Activated naive CD4-positive, alpha-beta T cell treated with anti-CD3 and anti-CD28 coated beads, Interleukin-2, amount 50 U/mL, for 24 hours (primary cell): ENCODE results near the gene CDK8.

Experiments
- H3K27ac Mint-ChIP-seq: one replicate; pipeline ENCODE4 v1.8.0; 2021; ENCODE audit warnings: mild to moderate bottlenecking, mixed read lengths
- H3K27me3 Mint-ChIP-seq: one replicate; pipeline ENCODE4 v1.8.0; 2021; ENCODE audit warnings: mixed read lengths
- H3K36me3 Mint-ChIP-seq: one replicate; pipeline ENCODE4 v1.8.0; 2021; ENCODE audit warnings: mixed read lengths
- H3K4me1 Mint-ChIP-seq: one replicate; pipeline ENCODE4 v1.8.0; 2021; ENCODE audit warnings: mixed read lengths
- H3K4me3 Mint-ChIP-seq: one replicate; pipeline ENCODE4 v1.8.0; 2021; ENCODE audit warnings: mild to moderate bottlenecking, mixed read lengths
- H3K9me3 Mint-ChIP-seq: one replicate; pipeline ENCODE4 v1.8.0; 2021; ENCODE audit warnings: mixed read lengths

Gene CDK8

GRCh38 chr13:26422036-26422435 lies 168.1 kb downstream of the CDK8 start:
- Mint-ChIP-seq H3K27me3 (peaks cover 10% of the 10 kb centered on the region), H3K36me3 (no peaks in the 10 kb centered on the region), H3K4me3 (no peak overlapping the region), H3K27ac (no peak overlapping the region), H3K9me3 (no peaks in the 10 kb centered on the region), H3K4me1 (no peaks in the 10 kb centered on the region)

- H3K9me3 Mint-ChIP-seq: peaks cover 4% of the 10 kb centered on the region
- no peak overlapping the region for H3K4me3 Mint-ChIP-seq
- H3K4me1 Mint-ChIP-seq: no peaks in the 10 kb centered on the region
- H3K27me3 Mint-ChIP-seq: peaks cover 12% of the 10 kb centered on the region
- no peaks in the 10 kb centered on the region for H3K36me3 Mint-ChIP-seq
- no peak overlapping the region for H3K27ac Mint-ChIP-seq
These were observed 169.7 kb downstream of the CDK8 start for GRCh38 chr13:26423629-26424028.

DNA sequence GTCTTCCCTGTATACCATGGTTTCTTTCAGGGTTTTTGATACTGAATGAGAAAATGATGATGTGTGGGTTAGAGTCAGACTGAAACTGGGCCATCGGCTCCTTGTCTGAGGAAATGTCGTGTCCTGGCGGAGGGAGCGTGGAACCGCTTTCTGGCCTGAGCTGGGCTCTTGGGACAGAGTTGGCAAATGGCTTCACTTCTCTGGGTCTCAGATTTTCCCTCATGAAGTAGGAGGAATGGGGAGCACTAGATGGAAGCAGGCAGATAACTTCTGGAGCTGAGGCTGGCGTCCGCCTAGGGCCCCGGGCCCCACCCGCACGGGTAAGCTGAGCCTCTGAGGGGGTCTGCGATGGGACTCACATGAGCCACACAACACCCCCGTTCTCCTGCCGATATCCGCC lies 170.3 kb downstream of the CDK8 start:
- Mint-ChIP-seq H3K9me3 (peaks cover 4% of the 10 kb centered on the region), H3K36me3 (no peaks in the 10 kb centered on the region), H3K27me3 (peaks cover 12% of the 10 kb centered on the region), H3K4me3 (no peak overlapping the region), H3K4me1 (no peaks in the 10 kb centered on the region), H3K27ac (no peak overlapping the region)

- H3K36me3 Mint-ChIP-seq: no peaks in the 10 kb centered on the region
- peaks cover 12% of the 10 kb centered on the region for H3K27me3 Mint-ChIP-seq
- no peak overlapping the region for H3K4me3 Mint-ChIP-seq
- H3K4me1 Mint-ChIP-seq: no peaks in the 10 kb centered on the region
- H3K27ac Mint-ChIP-seq: no peak overlapping the region
- peaks cover 4% of the 10 kb centered on the region for H3K9me3 Mint-ChIP-seq
These were observed 171.8 kb downstream of the CDK8 start for GRCh38 chr13:26425443-26426358.

GRCh38 chr13:26433776-26434175 lies 179.8 kb downstream of the CDK8 start:
- Mint-ChIP-seq H3K4me3 (no peak overlapping the region), H3K27me3 (peaks cover 3% of the 10 kb centered on the region), H3K36me3 (peaks cover 4% of the 10 kb centered on the region), H3K4me1 (no peaks in the 10 kb centered on the region), H3K27ac (no peak overlapping the region), H3K9me3 (peaks cover 10% of the 10 kb centered on the region)

- Mint-ChIP-seq H3K4me3 (no peak overlapping the region), H3K27ac (no peak overlapping the region), H3K9me3 (peaks cover 10% of the 10 kb centered on the region), H3K27me3 (peaks cover 3% of the 10 kb centered on the region), H3K4me1 (no peaks in the 10 kb centered on the region), H3K36me3 (peaks cover 4% of the 10 kb centered on the region)
These were observed 181.2 kb downstream of the CDK8 start for GRCh38 chr13:26435171-26435570.

DNA sequence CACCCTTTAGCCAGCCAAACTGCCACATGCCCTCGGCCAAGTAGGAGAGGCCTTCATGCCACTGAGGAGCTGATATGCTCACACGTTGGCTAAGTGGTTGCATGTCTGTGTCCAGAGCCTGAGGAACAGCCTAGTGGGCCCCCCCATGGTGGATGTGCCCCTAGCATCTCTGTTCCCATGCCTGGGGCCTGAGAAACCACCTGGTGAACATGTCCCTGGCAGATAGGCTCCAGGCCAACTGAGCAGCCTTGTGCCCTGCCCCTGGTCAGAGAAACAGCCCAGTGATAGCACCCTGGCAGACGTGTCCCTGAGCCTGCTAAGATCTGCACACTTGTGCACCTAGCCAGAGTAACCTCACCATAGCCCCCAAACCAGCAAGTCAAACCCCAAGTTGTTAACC lies 181.7 kb downstream of the CDK8 start:
- peaks cover 4% of the 10 kb centered on the region for H3K36me3 Mint-ChIP-seq

GRCh38 chr13:26436914-26437313 lies 183.0 kb downstream of the CDK8 start:
- H3K36me3 Mint-ChIP-seq: peaks cover 4% of the 10 kb centered on the region
- no peak overlapping the region for H3K27ac Mint-ChIP-seq
- H3K4me3 Mint-ChIP-seq: no peak overlapping the region
- H3K4me1 Mint-ChIP-seq: no peaks in the 10 kb centered on the region
- peaks cover 10% of the 10 kb centered on the region for H3K9me3 Mint-ChIP-seq
- H3K27me3 Mint-ChIP-seq: peaks cover 3% of the 10 kb centered on the region

More for the DNA sequence above, 181.7 kb downstream of the CDK8 start:
- Mint-ChIP-seq H3K27me3 (peaks cover 3% of the 10 kb centered on the region), H3K4me3 (no peak overlapping the region), H3K9me3 (peaks cover 10% of the 10 kb centered on the region), H3K4me1 (no peaks in the 10 kb centered on the region), H3K27ac (no peak overlapping the region)

DNA sequence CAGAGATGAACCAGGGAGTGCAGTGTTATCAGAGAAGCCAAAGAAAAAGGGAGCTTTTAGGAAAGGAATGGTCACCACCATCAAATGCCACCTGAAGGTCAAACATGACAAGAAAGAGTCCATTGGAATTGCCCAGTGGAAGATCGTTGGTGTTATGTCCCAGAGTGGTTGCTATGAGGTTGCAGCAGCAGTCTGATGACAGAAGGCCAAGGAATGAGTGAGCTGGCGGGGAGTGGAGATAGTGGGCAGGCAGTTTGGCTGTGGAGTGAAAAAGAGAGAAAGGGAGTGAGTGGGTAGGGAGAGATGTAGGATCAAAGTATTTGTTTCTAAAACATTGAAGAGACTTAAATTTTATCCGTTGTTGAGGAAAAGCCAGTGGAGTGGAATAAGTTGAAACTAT lies 186.2 kb downstream of the CDK8 start:
- no peak overlapping the region for H3K27ac Mint-ChIP-seq
- no peaks in the 10 kb centered on the region for H3K9me3 Mint-ChIP-seq
- H3K4me1 Mint-ChIP-seq: no peaks in the 10 kb centered on the region
- H3K36me3 Mint-ChIP-seq: peaks cover 2% of the 10 kb centered on the region
- peaks cover 3% of the 10 kb centered on the region for H3K27me3 Mint-ChIP-seq
- no peak overlapping the region for H3K4me3 Mint-ChIP-seq

GRCh38 chr13:26441476-26441875 lies 187.5 kb downstream of the CDK8 start:
- Mint-ChIP-seq H3K27ac (no peak overlapping the region), H3K4me3 (no peak overlapping the region), H3K9me3 (no peaks in the 10 kb centered on the region), H3K27me3 (peaks cover 10% of the 10 kb centered on the region), H3K36me3 (peaks cover 2% of the 10 kb centered on the region), H3K4me1 (no peaks in the 10 kb centered on the region)

- H3K27me3 Mint-ChIP-seq: peaks cover 10% of the 10 kb centered on the region
- peaks cover 2% of the 10 kb centered on the region for H3K36me3 Mint-ChIP-seq
- no peaks in the 10 kb centered on the region for H3K9me3 Mint-ChIP-seq
- no peak overlapping the region for H3K27ac Mint-ChIP-seq
- H3K4me1 Mint-ChIP-seq: no peaks in the 10 kb centered on the region
- no peak overlapping the region for H3K4me3 Mint-ChIP-seq
These were observed 188.6 kb downstream of the CDK8 start for GRCh38 chr13:26442541-26442940.

GRCh38 chr13:26445092-26445491 lies 191.2 kb downstream of the CDK8 start:
- no peak overlapping the region for H3K4me3 Mint-ChIP-seq
- peaks cover 18% of the 10 kb centered on the region for H3K27me3 Mint-ChIP-seq
- H3K27ac Mint-ChIP-seq: no peak overlapping the region
- peaks cover 5% of the 10 kb centered on the region for H3K9me3 Mint-ChIP-seq
- no peaks in the 10 kb centered on the region for H3K4me1 Mint-ChIP-seq
- no peaks in the 10 kb centered on the region for H3K36me3 Mint-ChIP-seq

GRCh38 chr13:26446751-26447150 lies 192.8 kb downstream of the CDK8 start:
- peaks cover 4% of the 10 kb centered on the region for H3K36me3 Mint-ChIP-seq
- no peaks in the 10 kb centered on the region for H3K4me1 Mint-ChIP-seq
- no peak overlapping the region for H3K27ac Mint-ChIP-seq
- H3K9me3 Mint-ChIP-seq: peaks cover 17% of the 10 kb centered on the region
- H3K4me3 Mint-ChIP-seq: no peak overlapping the region
- peaks cover 28% of the 10 kb centered on the region for H3K27me3 Mint-ChIP-seq

DNA sequence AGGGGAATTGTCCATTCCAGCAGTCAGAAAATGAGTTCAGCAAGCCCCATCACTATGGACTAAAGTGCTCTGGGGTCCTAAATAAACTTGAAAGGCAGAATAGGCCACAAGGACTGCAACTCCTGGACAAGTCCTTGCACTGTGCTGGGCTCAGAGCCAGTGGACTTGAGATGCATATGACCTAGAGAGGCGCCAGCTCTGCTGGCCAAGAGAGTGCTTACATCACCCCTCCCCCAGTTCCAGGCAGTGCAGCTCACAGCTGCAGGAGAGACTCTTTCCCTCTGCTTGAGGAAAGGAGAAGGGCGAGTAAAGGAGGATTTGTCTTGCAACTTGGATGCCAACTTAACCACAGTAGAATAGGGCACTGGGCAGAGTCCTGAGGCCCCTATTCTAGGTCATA lies 194.1 kb downstream of the CDK8 start:
- peaks cover 35% of the 10 kb centered on the region for H3K27me3 Mint-ChIP-seq
- no peak overlapping the region for H3K4me3 Mint-ChIP-seq
- H3K4me1 Mint-ChIP-seq: no peaks in the 10 kb centered on the region
- peaks cover 4% of the 10 kb centered on the region for H3K36me3 Mint-ChIP-seq
- no peak overlapping the region for H3K27ac Mint-ChIP-seq
- H3K9me3 Mint-ChIP-seq: peaks cover 17% of the 10 kb centered on the region

GRCh38 chr13:26449063-26449848 lies 195.3 kb downstream of the CDK8 start:
- Mint-ChIP-seq H3K9me3 (peaks cover 17% of the 10 kb centered on the region), H3K27ac (no peak overlapping the region), H3K27me3 (peaks cover 34% of the 10 kb centered on the region), H3K36me3 (peaks cover 4% of the 10 kb centered on the region), H3K4me3 (no peak overlapping the region), H3K4me1 (no peaks in the 10 kb centered on the region)
